ENCODE measurements around the gene ACOT8. TPM values are rescaled to one million over a fixed set of nuclear protein-coding genes. Genes with fewer than 3 reads are reported as not detected.
A peak's percentile ranks its signal among the peaks of the same experiment; 100 is the strongest.

Gene ACOT8
- total RNA-seq, 1 donor from 2014 or later: 13.4 TPM

DNA sequence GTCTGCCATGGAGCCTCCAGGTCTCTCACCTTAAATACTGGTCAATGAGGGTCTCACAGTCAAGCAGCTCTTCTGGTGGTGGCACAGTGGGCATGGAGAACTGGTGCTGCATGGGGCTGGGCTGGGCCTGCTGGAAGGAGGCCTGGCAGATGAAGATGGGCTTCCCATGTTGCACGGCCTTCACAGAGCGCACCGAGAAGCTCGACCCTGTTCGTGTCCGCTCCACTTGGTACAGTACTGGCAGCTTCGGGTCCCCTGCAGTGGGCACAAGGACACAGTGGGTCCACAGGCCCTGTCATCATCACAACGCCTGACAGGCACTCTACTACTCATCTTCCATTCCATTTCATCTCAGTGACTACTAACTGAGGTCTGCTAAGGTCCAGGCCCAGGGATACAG is 8.8 kb downstream of the ACOT8 start:
- TF ChIP-seq EZH2 (IDR thresholded peaks at IDR 0.05): no peak
- no peak for TF ChIP-seq EZH2phosphoT487 (IDR thresholded peaks at IDR 0.05)
- TF ChIP-seq, protein P1, sequence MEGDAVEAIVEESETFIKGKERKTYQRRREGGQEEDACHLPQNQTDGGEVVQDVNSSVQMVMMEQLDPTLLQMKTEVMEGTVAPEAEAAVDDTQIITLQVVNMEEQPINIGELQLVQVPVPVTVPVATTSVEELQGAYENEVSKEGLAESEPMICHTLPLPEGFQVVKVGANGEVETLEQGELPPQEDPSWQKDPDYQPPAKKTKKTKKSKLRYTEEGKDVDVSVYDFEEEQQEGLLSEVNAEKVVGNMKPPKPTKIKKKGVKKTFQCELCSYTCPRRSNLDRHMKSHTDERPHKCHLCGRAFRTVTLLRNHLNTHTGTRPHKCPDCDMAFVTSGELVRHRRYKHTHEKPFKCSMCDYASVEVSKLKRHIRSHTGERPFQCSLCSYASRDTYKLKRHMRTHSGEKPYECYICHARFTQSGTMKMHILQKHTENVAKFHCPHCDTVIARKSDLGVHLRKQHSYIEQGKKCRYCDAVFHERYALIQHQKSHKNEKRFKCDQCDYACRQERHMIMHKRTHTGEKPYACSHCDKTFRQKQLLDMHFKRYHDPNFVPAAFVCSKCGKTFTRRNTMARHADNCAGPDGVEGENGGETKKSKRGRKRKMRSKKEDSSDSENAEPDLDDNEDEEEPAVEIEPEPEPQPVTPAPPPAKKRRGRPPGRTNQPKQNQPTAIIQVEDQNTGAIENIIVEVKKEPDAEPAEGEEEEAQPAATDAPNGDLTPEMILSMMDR (IDR thresholded peaks at IDR 0.05): no peak
- Histone ChIP-seq H3K79me2 (ENCODE audit: low read depth) (no peaks in the 10 kb centered on the region), H3K27ac (no peak overlapping the region), H4K20me1 (ENCODE audit: low read depth) (no peaks in the 10 kb centered on the region), H3K9ac (peak overlapping the region; percentile 37), H3K9me3 (ENCODE audit: low read depth) (no peaks in the 10 kb centered on the region), H3K36me3 (no peaks in the 10 kb centered on the region), H3K4me3 (no peak overlapping the region), H2AFZ (replicated peaks) (no peak overlapping the region), H3F3A (ENCODE audit: low read depth) (no peaks in the 10 kb centered on the region), H3K27me3 (no peaks in the 10 kb centered on the region), H3K4me2 (no peak overlapping the region), H3K4me1 (no peaks in the 10 kb centered on the region)
- no peaks in the 10 kb centered on the region for H3K27me3 Mint-ChIP-seq (ENCODE audit: insufficient read depth, low read depth)
- no peaks in the 10 kb centered on the region for H3K9me3 Mint-ChIP-seq
- H3K36me3 Mint-ChIP-seq: peaks cover 4% of the 10 kb centered on the region
- H3K4me1 Mint-ChIP-seq: no peaks in the 10 kb centered on the region
- no peak for DNase-seq (ENCODE audit: low spot score)
- H3K27ac Mint-ChIP-seq: no peak overlapping the region
- H3K4me3 Mint-ChIP-seq: no peak overlapping the region

DNA sequence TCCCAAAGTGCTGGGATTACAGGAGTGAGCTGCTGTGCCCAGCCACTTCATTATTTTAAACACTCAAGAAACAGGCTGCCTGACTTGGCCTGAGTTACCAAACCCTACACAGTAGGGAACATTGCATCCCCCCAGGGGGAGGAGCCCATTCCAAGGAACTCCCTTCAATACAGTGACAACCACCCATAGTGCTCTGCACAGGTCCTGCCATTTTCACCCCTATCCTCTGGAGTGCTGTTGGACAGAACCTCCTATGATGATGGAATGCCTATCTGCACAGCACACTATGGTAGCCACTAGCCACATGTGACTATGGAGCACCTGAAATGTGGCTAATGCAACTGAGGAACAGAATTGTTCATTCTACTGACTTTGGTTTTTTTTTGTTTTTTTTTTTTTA is 11.7 kb downstream of the ACOT8 start:
- no peaks in the 10 kb centered on the region for H3K9me3 Mint-ChIP-seq
- H3K4me1 ChIP-seq: no peaks in the 10 kb centered on the region
- H3K27me3 Mint-ChIP-seq (ENCODE audit: insufficient read depth, low read depth): no peaks in the 10 kb centered on the region
- H2AFZ ChIP-seq (replicated peaks): no peak overlapping the region
- no peaks in the 10 kb centered on the region for H3F3A ChIP-seq (ENCODE audit: low read depth)
- TF ChIP-seq EZH2 (IDR thresholded peaks at IDR 0.05): no peak
- TF ChIP-seq, protein P1 (IDR thresholded peaks at IDR 0.05): no peak
- no peak for TF ChIP-seq EZH2phosphoT487 (IDR thresholded peaks at IDR 0.05)
- H3K36me3 Mint-ChIP-seq: peaks cover 7% of the 10 kb centered on the region
- H3K4me1 Mint-ChIP-seq: no peaks in the 10 kb centered on the region
- no peak overlapping the region for H3K4me2 ChIP-seq
- H3K4me3 Mint-ChIP-seq: no peak overlapping the region
- DNase-seq (ENCODE audit: low spot score): no peak
- no peak overlapping the region for H3K9ac ChIP-seq
- no peaks in the 10 kb centered on the region for H4K20me1 ChIP-seq (ENCODE audit: low read depth)
- no peak overlapping the region for H3K4me3 ChIP-seq
- no peak overlapping the region for H3K27ac ChIP-seq
- H3K9me3 ChIP-seq (ENCODE audit: low read depth): no peaks in the 10 kb centered on the region
- no peak overlapping the region for H3K27ac Mint-ChIP-seq
- H3K27me3 ChIP-seq: no peaks in the 10 kb centered on the region
- no peaks in the 10 kb centered on the region for H3K79me2 ChIP-seq (ENCODE audit: low read depth)
- no peaks in the 10 kb centered on the region for H3K36me3 ChIP-seq

DNA sequence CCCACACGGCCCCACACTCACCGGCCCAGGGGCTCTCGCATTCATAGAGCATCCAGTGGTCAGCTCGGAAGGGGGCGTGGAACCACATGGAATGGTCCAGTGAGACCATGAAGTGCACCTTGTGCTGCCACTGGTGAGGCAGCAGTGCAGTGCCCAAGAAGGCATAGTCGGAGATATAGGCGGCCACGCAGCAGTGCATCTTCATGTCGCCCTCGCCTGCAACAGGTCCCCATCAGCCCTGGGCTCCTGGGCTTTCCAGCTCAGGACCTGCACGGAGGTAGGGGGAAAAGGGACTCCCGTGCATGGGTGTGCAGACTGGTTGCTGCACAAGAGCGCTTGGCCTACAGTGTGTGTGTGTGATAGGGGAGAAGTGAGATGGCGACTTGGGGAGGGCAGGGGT is 13.7 kb downstream of the ACOT8 start:
- no peaks in the 10 kb centered on the region for H3K27me3 Mint-ChIP-seq (ENCODE audit: insufficient read depth, low read depth)
- no peak overlapping the region for H2AFZ ChIP-seq (replicated peaks)
- H3K9me3 Mint-ChIP-seq: no peaks in the 10 kb centered on the region
- H3F3A ChIP-seq (ENCODE audit: low read depth): no peaks in the 10 kb centered on the region
- no peak overlapping the region for H3K9ac ChIP-seq
- no peaks in the 10 kb centered on the region for H3K79me2 ChIP-seq (ENCODE audit: low read depth)
- DNase-seq (ENCODE audit: low spot score): no peak
- H3K36me3 ChIP-seq: no peaks in the 10 kb centered on the region
- no peaks in the 10 kb centered on the region for H3K4me1 Mint-ChIP-seq
- no peak overlapping the region for H3K4me3 ChIP-seq
- no peak overlapping the region for H3K4me2 ChIP-seq
- H3K27ac Mint-ChIP-seq: no peak overlapping the region
- no peaks in the 10 kb centered on the region for H3K4me1 ChIP-seq
- no peaks in the 10 kb centered on the region for H4K20me1 ChIP-seq (ENCODE audit: low read depth)
- no peak overlapping the region for H3K4me3 Mint-ChIP-seq
- H3K27me3 ChIP-seq: no peaks in the 10 kb centered on the region
- no peak overlapping the region for H3K27ac ChIP-seq
- H3K9me3 ChIP-seq (ENCODE audit: low read depth): no peaks in the 10 kb centered on the region
- H3K36me3 Mint-ChIP-seq: peaks cover 7% of the 10 kb centered on the region
- TF ChIP-seq EZH2phosphoT487 (IDR thresholded peaks at IDR 0.05): no peak

DNA sequence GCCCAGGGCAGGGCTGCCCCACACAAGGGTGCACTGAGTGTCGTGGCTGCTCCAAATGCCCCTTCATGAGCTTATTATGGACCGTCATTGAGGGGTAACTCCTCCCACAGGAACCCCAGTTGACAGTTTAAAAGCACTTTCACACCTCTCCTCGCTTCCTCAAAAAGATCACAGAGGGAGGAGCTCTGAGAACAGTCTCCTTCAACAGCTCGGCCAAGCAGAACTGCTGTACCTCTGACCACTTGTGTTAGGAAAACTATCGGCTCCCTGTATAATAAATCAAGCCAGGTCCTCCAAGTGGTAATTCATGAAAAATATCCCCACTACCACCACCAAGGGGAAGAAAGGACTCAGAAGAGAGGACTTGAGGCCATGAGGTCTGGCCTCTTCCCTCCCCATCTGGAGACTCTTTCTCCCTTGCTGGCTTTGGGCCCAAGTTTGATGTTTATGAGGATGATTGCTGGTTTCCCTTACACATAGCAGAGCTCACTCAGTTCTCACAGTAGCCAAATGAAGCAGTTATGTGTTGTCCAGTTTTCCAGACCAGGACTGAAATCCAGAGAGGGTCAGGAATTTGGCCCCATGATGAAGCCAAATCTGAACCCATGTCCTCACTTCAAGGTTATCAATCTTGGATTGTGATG is 14.9 kb downstream of the ACOT8 start:
- H3K4me3 Mint-ChIP-seq: no peak overlapping the region
- TF ChIP-seq, protein P1 (IDR thresholded peaks at IDR 0.05): no peak
- H3K36me3 Mint-ChIP-seq: peaks cover 7% of the 10 kb centered on the region
- H3K27ac Mint-ChIP-seq: no peak overlapping the region
- Histone ChIP-seq H3K9ac (no peak overlapping the region), H3F3A (ENCODE audit: low read depth) (no peaks in the 10 kb centered on the region), H3K4me2 (no peak overlapping the region), H3K36me3 (no peaks in the 10 kb centered on the region), H3K27me3 (no peaks in the 10 kb centered on the region), H3K27ac (no peak overlapping the region), H3K79me2 (ENCODE audit: low read depth) (no peaks in the 10 kb centered on the region), H3K9me3 (ENCODE audit: low read depth) (no peaks in the 10 kb centered on the region), H4K20me1 (ENCODE audit: low read depth) (peaks cover 3% of the 10 kb centered on the region), H3K4me3 (no peak overlapping the region), H3K4me1 (no peaks in the 10 kb centered on the region), H2AFZ (replicated peaks) (no peak overlapping the region)
- no peaks in the 10 kb centered on the region for H3K9me3 Mint-ChIP-seq
- DNase-seq (ENCODE audit: low spot score): no peak
- H3K27me3 Mint-ChIP-seq (ENCODE audit: insufficient read depth, low read depth): no peaks in the 10 kb centered on the region
- H3K4me1 Mint-ChIP-seq: no peaks in the 10 kb centered on the region

Measured in neural progenitor cell (in vitro differentiated cells).